GM12874 (cell line): ENCODE results near the gene OPCML.

ENCODE experiments used
- CTCF ChIP-seq: IDR thresholded peaks from 2 replicates; pipeline ENCODE4 v1.5.1; 2011; ENCODE audit warnings: low read depth, mild to moderate bottlenecking, control low read depth, low read length, moderate library complexity; ENCODE audit not compliant: insufficient read depth

The OPCML gene

GRCh38 chr11:132424433-132424832, 1107.9 kb downstream of the OPCML start:
- TF ChIP-seq CTCF, result no peak

- no peak for TF ChIP-seq CTCF
These were observed 1109.0 kb downstream of the OPCML start for GRCh38 chr11:132423266-132423665.

- TF ChIP-seq CTCF, result no peak
These were observed 1109.6 kb downstream of the OPCML start for GRCh38 chr11:132422722-132423121.

GRCh38 chr11:132421555-132421954, 1110.7 kb downstream of the OPCML start:
- no peak for TF ChIP-seq CTCF

- no peak for TF ChIP-seq CTCF
These were observed 1117.8 kb downstream of the OPCML start for GRCh38 chr11:132414451-132414850.

GRCh38 chr11:132410383-132410782, 1121.9 kb downstream of the OPCML start:
- no peak for TF ChIP-seq CTCF

- TF ChIP-seq CTCF, result no peak
These were observed 1122.5 kb downstream of the OPCML start for GRCh38 chr11:132409573-132410355.
